ENCODE results near the gene FADS6. TPM values are rescaled to one million over a fixed set of nuclear protein-coding genes. Genes with fewer than 3 reads are reported as not detected.

FADS6 gene
- polyA plus RNA-seq, 1 donor (not counting 4 experiments of a cell fraction or from before 2014, with no cell fraction given): 0.07 TPM

DNA sequence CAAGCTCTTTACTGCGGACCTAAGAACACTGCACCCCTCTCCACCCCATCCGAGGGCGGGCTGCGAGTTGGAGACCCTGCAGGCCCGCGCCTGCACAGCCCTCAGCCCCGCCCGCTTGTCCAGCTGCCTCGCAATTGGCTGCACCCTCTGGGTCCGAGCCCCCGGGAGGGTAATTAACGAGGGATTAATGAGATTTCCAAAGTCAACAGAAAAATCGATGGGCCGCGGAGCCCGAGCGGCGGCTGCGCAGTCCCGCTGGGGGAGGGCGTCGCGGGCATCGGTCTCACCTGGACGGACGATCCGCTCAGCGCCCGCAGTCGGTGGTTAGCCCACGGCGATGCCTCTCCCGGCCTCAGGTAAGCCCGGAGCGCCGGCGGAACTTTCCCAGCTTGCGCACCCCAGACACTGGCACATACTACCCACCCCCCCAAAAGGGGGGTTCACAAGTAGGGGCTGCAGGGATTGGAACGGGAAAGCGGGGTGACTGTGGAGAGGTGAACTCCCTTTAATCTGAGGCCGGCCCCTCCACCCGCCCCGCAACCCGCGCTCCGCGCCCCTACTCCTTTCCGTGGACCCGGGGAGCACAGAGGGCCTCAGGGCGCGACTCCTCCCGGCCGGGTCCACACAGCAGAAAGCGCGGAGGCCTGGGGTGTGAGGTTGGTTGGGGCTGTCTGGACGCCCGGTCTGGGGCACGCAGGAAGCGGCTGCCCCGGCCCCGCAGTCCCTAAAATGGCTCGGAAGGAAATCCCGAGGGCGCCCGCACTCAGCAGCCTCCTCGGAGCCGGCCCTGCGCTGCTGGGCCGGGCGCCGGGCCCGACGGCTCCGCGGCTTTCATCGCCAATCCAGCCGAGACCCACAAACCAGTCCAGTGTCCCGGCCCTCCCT, 42.4 kb upstream of the FADS6 start, which contains the start of gene OTOP3:
Gene OTOP3 (plus strand): TSS at position 314 of the 885 bp plus-strand sequence. CDS start 24 bp downstream, at position 338.
- H3K27ac ChIP-seq (ENCODE audit: control insufficient read depth, insufficient read depth, low read length): no peak within 1 kb of the TSS
- dilution Hi-C loops (cut with MboI; ENCODE audit: extremely low pct_ligation_motif_present, low sequenced_read_pairs): no loop called here
- TF ChIP-seq, protein P1, sequence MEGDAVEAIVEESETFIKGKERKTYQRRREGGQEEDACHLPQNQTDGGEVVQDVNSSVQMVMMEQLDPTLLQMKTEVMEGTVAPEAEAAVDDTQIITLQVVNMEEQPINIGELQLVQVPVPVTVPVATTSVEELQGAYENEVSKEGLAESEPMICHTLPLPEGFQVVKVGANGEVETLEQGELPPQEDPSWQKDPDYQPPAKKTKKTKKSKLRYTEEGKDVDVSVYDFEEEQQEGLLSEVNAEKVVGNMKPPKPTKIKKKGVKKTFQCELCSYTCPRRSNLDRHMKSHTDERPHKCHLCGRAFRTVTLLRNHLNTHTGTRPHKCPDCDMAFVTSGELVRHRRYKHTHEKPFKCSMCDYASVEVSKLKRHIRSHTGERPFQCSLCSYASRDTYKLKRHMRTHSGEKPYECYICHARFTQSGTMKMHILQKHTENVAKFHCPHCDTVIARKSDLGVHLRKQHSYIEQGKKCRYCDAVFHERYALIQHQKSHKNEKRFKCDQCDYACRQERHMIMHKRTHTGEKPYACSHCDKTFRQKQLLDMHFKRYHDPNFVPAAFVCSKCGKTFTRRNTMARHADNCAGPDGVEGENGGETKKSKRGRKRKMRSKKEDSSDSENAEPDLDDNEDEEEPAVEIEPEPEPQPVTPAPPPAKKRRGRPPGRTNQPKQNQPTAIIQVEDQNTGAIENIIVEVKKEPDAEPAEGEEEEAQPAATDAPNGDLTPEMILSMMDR (optimal IDR thresholded peaks at IDR 0.05 in 1 of 3, IDR thresholded peaks at IDR 0.05 in 1 of 3, conservative IDR thresholded peaks at IDR 0.05 in 1 of 3; ENCODE audit: extremely low read depth in 1 of 3, insufficient read depth in 2 of 3, low read length in 3 of 3): no peak
- peak; percentile 93 for TF ChIP-seq EZH2 (IDR thresholded peaks at IDR 0.05; ENCODE audit: low read length)
- H2AFZ ChIP-seq (ENCODE audit: control insufficient read depth, low read length): no peak within 1 kb of the TSS
- peaks cover 48% of the 10 kb centered on the region for H3K27me3 ChIP-seq (ENCODE audit: control insufficient read depth, extremely low read depth, insufficient read depth, low read length)
- no peak within 1 kb of the TSS for H3K9ac ChIP-seq (ENCODE audit: control insufficient read depth, extremely low read depth, insufficient read depth, low read length)
- no peaks in the 10 kb centered on the region for H3K4me1 ChIP-seq (ENCODE audit: control insufficient read depth, extremely low read depth, insufficient read depth, low read length)
- DNase-seq (ENCODE audit: low read depth, low spot score) (no peak), FAIRE-seq (no peak)
- no peaks in the 10 kb centered on the region for H3K9me1 ChIP-seq (ENCODE audit: control insufficient read depth, extremely low read depth, insufficient read depth, low read length)
- peak within 1 kb of the TSS; percentile 16 for H3K4me2 ChIP-seq (ENCODE audit: control insufficient read depth, extremely low read depth, insufficient read depth, low read depth, low read length)
- no peak within 1 kb of the TSS for H3K4me3 ChIP-seq (ENCODE audit: control insufficient read depth in 2 of 3, extremely low read depth in 1 of 3, insufficient read depth in 2 of 3, low read depth in 1 of 3, low read length in 3 of 3)
- no peaks in the 10 kb centered on the region for H4K20me1 ChIP-seq (ENCODE audit: control insufficient read depth, extremely low read depth, insufficient read depth, low read length)
- no peaks in the 10 kb centered on the region for H3K9me3 ChIP-seq (ENCODE audit: control insufficient read depth, low read depth, low read length)
- no peaks in the 10 kb centered on the region for H3K36me3 ChIP-seq (ENCODE audit: control insufficient read depth in 2 of 2, extremely low read depth in 1 of 2, insufficient read depth in 2 of 2, low read length in 2 of 2)
- H3K79me2 ChIP-seq (ENCODE audit: control insufficient read depth, insufficient read depth, low read length): no peaks in the 10 kb centered on the region

DNA sequence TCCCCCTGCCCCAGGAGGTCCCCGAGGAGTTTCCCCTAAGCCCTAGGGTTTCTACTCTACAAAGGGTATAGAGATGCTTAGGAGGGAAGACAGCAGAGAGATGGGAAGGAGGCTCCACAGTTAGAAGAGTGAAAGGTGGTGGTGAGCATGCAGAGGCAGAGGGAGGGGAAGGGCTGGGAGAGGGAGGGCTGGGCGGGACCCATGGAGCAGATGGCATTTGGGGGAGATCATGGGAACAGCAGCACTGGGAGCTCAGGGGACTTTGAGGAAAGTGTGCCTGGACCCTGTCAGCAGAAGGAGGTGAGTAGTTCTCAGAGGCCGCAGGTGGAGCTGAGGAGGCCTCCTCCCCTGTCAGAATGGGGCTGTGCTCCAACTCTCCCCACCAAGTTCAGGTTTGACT, 41.6 kb upstream of the FADS6 start:
- Histone ChIP-seq H3K9me3 (ENCODE audit: control insufficient read depth, low read depth, low read length) (no peaks in the 10 kb centered on the region), H3K4me1 (ENCODE audit: control insufficient read depth, extremely low read depth, insufficient read depth, low read length) (no peaks in the 10 kb centered on the region), H3K4me3 (ENCODE audit: control insufficient read depth in 2 of 3, extremely low read depth in 1 of 3, insufficient read depth in 2 of 3, low read depth in 1 of 3, low read length in 3 of 3) (no peak overlapping the region), H3K9ac (ENCODE audit: control insufficient read depth, extremely low read depth, insufficient read depth, low read length) (no peak overlapping the region), H2AFZ (ENCODE audit: control insufficient read depth, low read length) (no peak overlapping the region), H4K20me1 (ENCODE audit: control insufficient read depth, extremely low read depth, insufficient read depth, low read length) (no peaks in the 10 kb centered on the region), H3K27ac (ENCODE audit: control insufficient read depth, insufficient read depth, low read length) (no peak overlapping the region), H3K27me3 (ENCODE audit: control insufficient read depth, extremely low read depth, insufficient read depth, low read length) (peaks cover 48% of the 10 kb centered on the region), H3K79me2 (ENCODE audit: control insufficient read depth, insufficient read depth, low read length) (no peaks in the 10 kb centered on the region), H3K36me3 (ENCODE audit: control insufficient read depth in 2 of 2, extremely low read depth in 1 of 2, insufficient read depth in 2 of 2, low read length in 2 of 2) (no peaks in the 10 kb centered on the region), H3K9me1 (ENCODE audit: control insufficient read depth, extremely low read depth, insufficient read depth, low read length) (no peaks in the 10 kb centered on the region), H3K4me2 (ENCODE audit: control insufficient read depth, extremely low read depth, insufficient read depth, low read depth, low read length) (no peak overlapping the region)
- DNase-seq (ENCODE audit: low read depth, low spot score): no peak
- dilution Hi-C loops (cut with MboI; ENCODE audit: extremely low pct_ligation_motif_present, low sequenced_read_pairs): no loop called here
- no peak for FAIRE-seq
- TF ChIP-seq EZH2 (IDR thresholded peaks at IDR 0.05; ENCODE audit: low read length): no peak
- TF ChIP-seq, protein P1 (optimal IDR thresholded peaks at IDR 0.05 in 1 of 3, IDR thresholded peaks at IDR 0.05 in 1 of 3, conservative IDR thresholded peaks at IDR 0.05 in 1 of 3; ENCODE audit: extremely low read depth in 1 of 3, insufficient read depth in 2 of 3, low read length in 3 of 3): no peak

All from keratinocyte (primary cell).